A549 treated with Mapracorat at 1 μM for 4 hours (cell line): ENCODE data around the gene AATF. TPM values are rescaled to one million over a fixed set of nuclear protein-coding genes. Genes with fewer than 3 reads are reported as not detected.

Experiments used
- total RNA-seq: library from RNA; stranded (reverse); fragments of 200-300 nt; extraction: Qiagen RNA extraction; gene quantifications from 5 replicates; pipeline ENCODE4 v1.2.3, GENCODE V29; 2022

AATF gene
- total RNA-seq: 103 to 127 TPM (median 114 TPM) in 5 replicates

DNA sequence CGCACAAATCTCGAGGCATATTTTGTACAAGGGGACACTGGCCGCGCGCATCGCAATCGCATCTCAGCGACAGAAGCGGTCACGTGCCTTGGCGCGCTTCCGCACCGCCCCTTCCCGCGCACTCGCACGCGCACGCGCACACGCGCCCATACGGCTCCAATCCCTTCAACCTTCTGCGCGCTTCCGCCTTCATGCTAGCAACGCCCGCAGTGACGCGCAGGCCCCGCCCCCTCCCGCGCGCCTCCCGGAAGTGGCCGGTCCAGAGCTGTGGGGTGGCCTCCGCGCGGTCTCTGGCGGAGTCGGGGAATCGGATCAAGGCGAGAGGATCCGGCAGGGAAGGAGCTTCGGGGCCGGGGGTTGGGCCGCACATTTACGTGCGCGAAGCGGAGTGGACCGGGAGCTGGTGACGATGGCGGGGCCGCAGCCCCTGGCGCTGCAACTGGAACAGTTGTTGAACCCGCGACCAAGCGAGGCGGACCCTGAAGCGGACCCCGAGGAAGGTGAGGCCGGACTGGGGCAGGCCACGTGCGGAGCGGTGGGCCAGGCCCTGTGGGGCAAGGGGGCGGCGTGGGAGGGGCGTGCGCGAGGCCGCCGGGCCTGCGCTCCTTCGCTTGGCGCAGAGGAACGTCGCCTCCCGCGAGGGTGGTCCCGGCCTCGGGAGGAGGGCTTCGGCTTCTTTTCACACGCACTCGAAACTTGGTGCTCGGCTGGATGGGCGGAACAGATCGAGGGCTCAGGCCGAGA lies at the start of gene AATF:
TSS of gene AATF (plus strand) at position 238 of the 744 bp plus-strand sequence. CDS start at position 410, 172 bp downstream.

GRCh38 chr17:36937001-36937958 lies 11.5 kb upstream of the AATF start, which contains the start of gene LHX1:
Gene LHX1, plus strand, starts transcription at chr17:36937475. Its CDS starts 723 bp downstream, at chr17:36938198.

Other genes with a start within 250 kb of the AATF start
- gene LHX1, start 11.5 kb upstream of the AATF start, total RNA-seq: 0.79 to 2.1 TPM (median 1.5 TPM) in 5 replicates